Stimulated activated CD8-positive, alpha-beta memory T cell treated with anti-CD3 and anti-CD28 coated beads, Interleukin-4, amount 100 ng/mL, for 4 hours (primary cell): ENCODE measurements around the gene STAM.
A peak's percentile ranks its signal among the peaks of the same experiment; 100 is the strongest.

ENCODE experiments used
- DNase-seq, 2 donors: peaks; one replicate each; pipeline ENCODE4 v3.0.0-alpha.2; 2020; ENCODE audit warnings: low read depth in 2 of 2, low spot score in 1 of 2

The STAM gene

DNA sequence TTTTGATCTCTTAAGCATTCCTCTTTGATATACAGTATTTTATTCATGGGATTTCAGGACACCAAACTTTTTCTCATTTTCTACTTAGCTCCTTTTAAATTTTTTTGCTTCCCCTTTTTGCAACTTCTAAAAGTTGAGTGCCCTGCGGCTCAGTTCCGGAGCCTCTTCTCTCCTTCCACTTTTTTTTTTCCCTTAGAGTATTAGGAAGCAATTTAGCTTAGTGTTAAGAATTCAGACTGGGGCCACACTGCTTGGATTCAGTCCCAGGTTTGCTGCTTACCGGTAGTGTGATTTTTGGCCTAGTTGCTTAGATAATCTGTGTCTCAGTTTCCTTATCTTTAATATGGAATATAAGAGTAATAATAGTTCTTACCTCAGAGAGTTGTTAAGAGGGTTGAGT, 3.4 kb downstream of the STAM start:
- no peak for DNase-seq

DNA sequence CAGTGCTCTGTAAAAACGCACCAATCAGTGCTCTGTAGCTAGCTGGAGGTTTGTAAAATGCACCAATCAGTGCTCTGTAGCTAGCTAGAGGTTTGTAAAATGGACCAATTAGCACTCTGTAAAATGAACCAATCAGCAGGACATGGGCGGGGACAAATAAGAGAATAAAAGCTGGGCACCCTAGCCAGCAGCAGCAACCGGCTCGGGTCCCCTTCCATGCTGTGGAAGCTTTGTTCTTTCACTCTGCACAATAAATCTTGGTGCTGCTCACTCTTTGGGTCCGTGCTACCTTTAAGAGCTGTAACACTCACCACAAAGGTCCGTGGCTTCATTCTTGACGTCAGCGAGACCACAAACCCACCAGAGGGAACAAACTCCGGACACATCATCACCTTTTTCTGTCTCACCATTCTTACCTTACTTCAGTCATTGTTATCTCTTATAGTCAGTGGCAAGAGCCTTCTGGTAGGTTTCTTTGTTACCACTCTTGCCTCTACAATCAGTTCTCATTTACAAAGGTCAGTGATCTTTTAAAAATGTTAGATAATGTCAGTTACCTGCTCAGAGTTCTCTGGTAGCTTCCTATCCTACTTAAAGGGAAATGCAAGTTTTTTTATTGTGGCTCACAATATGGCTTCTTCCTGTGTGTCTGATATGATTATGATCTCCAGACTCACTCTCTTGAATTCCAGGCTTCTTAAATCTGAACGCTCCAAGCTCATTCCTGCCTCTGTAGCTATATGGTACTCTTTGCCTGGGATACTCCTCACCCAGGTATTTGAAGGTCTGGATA, 4.5 kb downstream of the STAM start:
- DNase-seq = peak; percentile 12 to 17

DNA sequence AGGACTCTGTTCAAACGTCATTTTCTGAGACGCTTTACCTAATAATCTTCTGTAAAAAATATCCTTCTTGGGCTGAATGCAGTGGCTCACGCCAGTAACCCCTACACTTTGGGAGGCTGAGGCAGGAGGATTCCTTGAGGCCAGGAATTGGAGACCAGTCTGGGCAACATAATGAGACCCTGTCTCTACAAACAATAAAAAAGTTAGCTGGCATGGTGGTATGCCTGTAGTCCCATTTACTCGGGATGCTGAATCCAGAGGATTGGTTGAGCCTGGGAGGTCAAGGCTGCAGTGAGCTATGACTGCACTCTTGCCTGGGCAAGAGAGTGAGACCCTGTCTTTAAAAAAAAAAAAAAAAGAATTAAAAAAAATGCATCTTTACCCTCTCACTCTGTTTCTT, 5.1 kb downstream of the STAM start:
- DNase-seq = no peak

- no peak for DNase-seq
Measured at GRCh38 chr10:17649836-17650235, 5.9 kb downstream of the STAM start.

GRCh38 chr10:17650416-17650815, 6.5 kb downstream of the STAM start:
- no peak for DNase-seq

DNA sequence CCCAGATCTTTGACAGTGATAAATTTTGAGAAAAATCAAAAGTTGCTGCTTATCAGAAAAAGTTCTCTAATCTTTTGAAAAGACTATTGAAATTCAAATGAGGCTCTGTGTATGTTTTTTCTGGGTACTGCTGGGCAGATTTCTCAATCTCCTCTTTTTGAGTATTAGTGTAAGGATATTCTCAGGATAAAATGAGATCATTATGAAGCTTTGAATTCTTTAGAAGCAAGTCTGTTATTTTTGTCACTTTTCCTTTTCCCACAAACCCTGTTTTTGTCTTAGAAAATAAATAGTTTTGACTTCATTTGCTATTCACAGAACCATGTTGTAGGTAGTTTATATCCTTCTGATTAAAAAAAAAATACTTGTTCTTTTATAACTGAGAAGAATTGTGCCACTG, 7.9 kb downstream of the STAM start:
- DNase-seq = no peak

GRCh38 chr10:17652585-17652984, 8.6 kb downstream of the STAM start:
- DNase-seq = no peak

DNA sequence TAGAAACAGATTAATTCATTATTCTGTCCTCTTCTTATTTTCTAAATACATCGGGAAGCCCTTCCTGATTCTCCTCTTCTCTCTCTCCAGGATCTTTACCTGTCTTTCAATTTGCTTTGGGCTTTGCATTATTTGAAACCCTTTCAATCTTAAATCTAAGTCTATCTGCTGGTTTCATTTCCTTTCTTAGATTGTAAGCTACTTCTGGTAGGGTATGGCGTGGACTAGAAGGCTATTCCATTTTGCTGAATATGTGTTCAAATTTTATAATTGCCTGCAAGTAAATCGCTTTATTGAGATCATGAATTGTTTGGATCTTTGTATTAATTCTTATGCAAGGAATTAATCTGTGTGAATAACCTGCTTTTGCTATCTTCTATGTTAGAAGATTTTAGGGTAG, 11.1 kb downstream of the STAM start:
- no peak for DNase-seq

DNA sequence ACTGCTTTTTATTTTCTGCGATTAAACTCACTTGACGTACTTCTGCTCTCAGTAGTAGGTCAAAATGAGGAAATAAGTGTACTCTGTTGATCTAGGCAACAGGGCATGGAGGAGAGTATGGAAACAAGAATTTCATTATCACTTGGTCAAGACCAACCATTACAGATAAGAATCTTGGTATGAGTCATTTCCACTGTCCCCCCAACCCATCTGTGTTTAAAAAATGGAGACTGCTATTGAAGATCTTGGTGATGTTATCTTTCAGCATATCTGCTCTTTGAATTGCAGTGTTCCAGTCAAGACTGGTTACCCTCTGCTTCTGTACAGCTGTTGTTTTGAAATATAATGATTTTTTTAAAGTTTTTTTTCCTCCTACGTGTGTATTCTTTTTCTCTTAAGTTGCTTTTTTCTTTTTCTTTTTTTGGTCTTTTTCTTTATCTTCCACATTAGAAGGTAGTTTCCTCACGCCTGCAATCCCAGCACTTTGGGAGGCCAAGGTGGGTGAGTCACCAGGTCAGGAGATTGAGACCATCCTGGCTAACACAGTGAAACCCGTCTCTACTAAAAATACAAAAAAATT, 11.7 kb downstream of the STAM start:
- DNase-seq = no peak

DNA sequence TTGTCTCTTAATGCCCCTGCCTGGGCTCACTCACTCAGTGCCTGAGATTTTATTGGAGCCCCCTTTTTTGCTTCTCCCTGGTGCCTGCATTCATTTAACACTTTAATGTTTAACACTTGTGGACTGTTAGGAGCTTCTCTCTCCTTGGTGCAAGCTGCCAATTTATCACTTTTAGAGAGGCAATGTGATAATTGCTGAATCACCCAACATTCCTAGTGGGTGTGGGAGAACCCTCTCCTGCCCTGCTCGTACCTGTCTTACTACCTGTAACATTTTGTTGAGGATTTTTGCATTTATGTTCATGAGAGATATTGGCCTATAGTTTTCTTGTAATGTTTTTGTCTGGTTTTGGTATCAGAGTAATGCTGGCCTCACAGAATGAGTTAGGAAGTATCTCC, 13.2 kb downstream of the STAM start:
- no peak for DNase-seq

- no peak for DNase-seq
Measured at GRCh38 chr10:17659365-17659764, 15.4 kb downstream of the STAM start.

GRCh38 chr10:17660921-17661320, 17.0 kb downstream of the STAM start:
- DNase-seq = no peak

- no peak for DNase-seq
Measured at GRCh38 chr10:17661510-17661909, 17.6 kb downstream of the STAM start.

DNA sequence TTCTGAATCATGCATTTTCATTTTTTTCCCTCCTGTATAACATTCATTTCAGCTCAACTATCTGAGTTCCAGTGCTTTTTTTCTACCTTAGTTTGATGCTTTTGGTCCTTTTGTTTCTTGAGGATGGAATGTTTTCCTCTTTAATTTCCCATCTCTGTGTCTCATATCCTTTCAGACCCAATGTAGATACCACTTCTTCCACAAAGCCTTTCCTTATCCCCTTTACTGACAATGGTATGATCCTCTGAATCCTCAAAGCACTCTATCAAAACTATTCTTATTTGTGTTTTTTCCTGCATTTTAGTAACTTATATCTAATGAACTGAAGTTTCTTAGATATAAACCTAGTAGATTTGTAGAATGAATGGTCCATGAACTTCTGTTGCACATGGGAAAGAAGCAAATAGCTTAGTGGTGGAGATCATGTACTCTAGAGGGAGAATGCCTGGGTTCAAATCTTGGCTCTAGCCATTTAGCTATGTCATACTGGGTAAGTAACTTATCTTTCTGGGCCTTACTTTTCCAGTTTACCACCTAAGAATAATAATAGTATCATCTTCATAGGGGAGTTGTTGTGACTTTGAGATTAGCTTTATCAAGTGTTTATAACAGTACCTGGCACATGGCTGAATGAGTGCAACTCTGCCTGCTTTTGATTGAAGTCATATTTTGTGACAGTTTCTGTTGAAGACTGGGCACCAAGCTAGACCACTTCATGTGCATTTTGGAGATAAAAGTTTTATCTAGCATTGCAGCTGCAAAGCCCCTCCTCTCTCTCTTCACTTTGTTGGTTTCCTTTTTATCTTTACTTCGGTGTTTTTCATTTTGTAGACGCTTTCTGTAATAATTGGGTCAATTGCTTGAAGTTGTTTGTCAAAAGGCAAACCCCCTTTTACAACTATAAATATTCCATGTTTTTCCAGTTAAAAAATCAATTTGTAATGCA, 18.5 kb downstream of the STAM start:
- no peak for DNase-seq

- DNase-seq = no peak
Measured at GRCh38 chr10:17663450-17663849, 19.5 kb downstream of the STAM start.

DNA sequence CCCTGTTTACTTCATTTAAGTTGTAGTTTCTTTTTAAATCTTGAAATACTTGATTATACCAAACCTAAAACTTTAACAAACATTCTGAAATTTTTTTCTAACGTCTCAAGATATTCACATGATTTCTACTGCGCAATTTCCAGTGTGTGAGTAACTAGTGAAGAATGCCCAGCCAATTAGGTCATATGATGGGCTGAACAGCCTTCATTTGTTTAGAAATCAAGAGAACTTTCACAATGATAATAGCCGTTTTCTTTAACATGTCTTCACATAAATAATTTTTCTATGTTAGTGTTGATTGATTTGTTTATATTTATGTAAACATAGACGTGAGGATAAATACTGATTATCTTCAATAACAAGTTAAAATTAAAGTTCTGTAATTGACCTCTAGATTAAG, 21.8 kb downstream of the STAM start:
- DNase-seq = no peak

DNA sequence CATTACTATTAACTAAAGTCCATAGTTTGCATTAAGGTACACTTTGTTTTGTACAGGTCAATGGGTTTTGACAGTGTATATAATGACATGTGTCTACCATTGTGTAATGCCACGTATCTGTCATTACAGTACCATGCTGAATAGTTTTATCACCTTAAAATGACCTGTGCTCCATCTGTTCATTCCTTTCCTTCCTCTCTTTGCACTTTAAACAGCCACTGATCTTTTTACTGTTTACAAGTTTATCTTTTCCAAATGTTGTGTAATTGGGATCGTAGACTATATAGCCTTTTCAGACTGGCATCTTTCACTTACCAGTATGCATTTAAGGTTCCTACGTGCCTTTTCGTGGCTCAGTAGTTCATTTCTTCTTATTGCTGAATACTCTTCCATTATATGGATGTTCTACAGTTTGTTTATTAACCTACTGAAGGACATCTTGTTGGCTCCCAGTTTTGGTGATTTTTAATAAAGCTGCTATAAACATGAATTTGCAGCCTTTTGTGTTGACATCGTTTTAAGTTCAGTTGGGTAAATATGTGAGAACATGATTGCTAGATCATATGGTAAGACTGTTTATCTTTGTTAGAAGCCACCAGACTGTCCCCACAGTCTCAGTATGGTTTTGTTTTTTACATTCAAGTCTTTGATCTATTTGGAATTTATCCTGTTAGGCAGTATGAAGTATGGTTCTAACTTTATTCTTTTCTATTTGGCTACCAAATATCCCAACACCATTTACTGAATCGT, 24.7 kb downstream of the STAM start:
- no peak for DNase-seq

GRCh38 chr10:17669185-17669872, 25.4 kb downstream of the STAM start:
- DNase-seq = peak in 1 of 2 donors; percentile 10

DNA sequence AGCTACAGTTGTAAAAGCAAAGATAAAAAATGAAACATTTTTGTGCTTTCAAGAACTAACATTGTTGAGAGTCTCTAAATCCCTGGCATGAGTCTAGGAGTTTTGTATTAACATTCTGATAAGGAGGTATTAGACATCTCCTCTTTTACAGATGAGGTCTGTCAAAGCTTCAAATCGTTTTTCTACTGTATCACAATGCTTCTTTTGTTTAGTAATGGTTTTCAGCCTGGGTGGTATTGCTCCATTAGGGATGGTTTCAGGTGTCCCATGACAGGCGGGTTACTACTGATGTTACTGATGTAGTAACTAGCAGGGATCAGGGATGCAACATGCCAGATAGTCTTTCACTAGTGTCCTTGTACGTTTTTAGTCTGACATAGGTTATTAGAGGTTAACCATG, 27.4 kb downstream of the STAM start:
- DNase-seq = no peak

- DNase-seq = no peak
Measured at GRCh38 chr10:17673471-17674061, 29.6 kb downstream of the STAM start.
